ENCODE results near the gene SLC24A3.

Gene SLC24A3

GRCh38 chr20:19274001-19274400 lies 61.6 kb downstream of the SLC24A3 start:
- H3K4me3 Mint-ChIP-seq: no peak overlapping the region
- H3K27me3 Mint-ChIP-seq (ENCODE audit: low read depth): peaks cover 12% of the 10 kb centered on the region
- H3K9me3 Mint-ChIP-seq: no peaks in the 10 kb centered on the region
- peaks cover 45% of the 10 kb centered on the region for H3K4me1 Mint-ChIP-seq
- peak overlapping the region; percentile 93 to 98 (median 97) for H3K27ac Mint-ChIP-seq
- H3K36me3 Mint-ChIP-seq (ENCODE audit: low read depth): no peaks in the 10 kb centered on the region
- no peak for TF ChIP-seq CTCF (IDR thresholded peaks at IDR 0.05; ENCODE audit: unreplicated experiment in 3 of 3)

GRCh38 chr20:19274412-19275015 lies 62.1 kb downstream of the SLC24A3 start:
- Mint-ChIP-seq H3K27me3 (ENCODE audit: low read depth) (peaks cover 12% of the 10 kb centered on the region), H3K36me3 (ENCODE audit: low read depth) (peaks cover 3% of the 10 kb centered on the region), H3K27ac (peak overlapping the region; percentile 93 to 98 (median 97)), H3K4me3 (peak overlapping the region in 1 of 3 experiments; percentile 29), H3K9me3 (no peaks in the 10 kb centered on the region), H3K4me1 (peaks cover 45% of the 10 kb centered on the region)
- TF ChIP-seq CTCF (IDR thresholded peaks at IDR 0.05; ENCODE audit: unreplicated experiment in 3 of 3): no peak

- Mint-ChIP-seq H3K9me3 (no peaks in the 10 kb centered on the region), H3K27ac (peak overlapping the region; percentile 93 to 98 (median 97)), H3K4me3 (peak overlapping the region in 1 of 3 experiments; percentile 29), H3K4me1 (peaks cover 47% of the 10 kb centered on the region), H3K27me3 (ENCODE audit: low read depth) (peaks cover 12% of the 10 kb centered on the region), H3K36me3 (ENCODE audit: low read depth) (peaks cover 5% of the 10 kb centered on the region)
- TF ChIP-seq CTCF (IDR thresholded peaks at IDR 0.05; ENCODE audit: unreplicated experiment in 3 of 3): no peak
These were observed 62.7 kb downstream of the SLC24A3 start for GRCh38 chr20:19275038-19275629.

- peaks cover 12% of the 10 kb centered on the region for H3K27me3 Mint-ChIP-seq (ENCODE audit: low read depth)
- H3K9me3 Mint-ChIP-seq: no peaks in the 10 kb centered on the region
- H3K4me3 Mint-ChIP-seq: peak overlapping the region in 2 of 3 experiments; percentile 8 to 23
- peaks cover 53% of the 10 kb centered on the region for H3K4me1 Mint-ChIP-seq
- TF ChIP-seq CTCF (IDR thresholded peaks at IDR 0.05; ENCODE audit: unreplicated experiment in 3 of 3): no peak
- H3K27ac Mint-ChIP-seq: peak overlapping the region; percentile 93 to 98 (median 97)
- peaks cover 10% of the 10 kb centered on the region for H3K36me3 Mint-ChIP-seq (ENCODE audit: low read depth)
These were observed 63.2 kb downstream of the SLC24A3 start for GRCh38 chr20:19275630-19276071.

GRCh38 chr20:19277381-19277780 lies 64.9 kb downstream of the SLC24A3 start:
- TF ChIP-seq CTCF (IDR thresholded peaks at IDR 0.05; ENCODE audit: unreplicated experiment in 3 of 3): no peak
- H3K36me3 Mint-ChIP-seq (ENCODE audit: low read depth): peaks cover 25% of the 10 kb centered on the region
- H3K27me3 Mint-ChIP-seq (ENCODE audit: low read depth): peaks cover 12% of the 10 kb centered on the region
- H3K4me3 Mint-ChIP-seq: no peak overlapping the region
- H3K4me1 Mint-ChIP-seq: peaks cover 64% of the 10 kb centered on the region
- no peaks in the 10 kb centered on the region for H3K9me3 Mint-ChIP-seq
- H3K27ac Mint-ChIP-seq: peak overlapping the region in 2 of 3 experiments; percentile 66 to 98

All from nephron (organoid).